ENCODE data around the gene IL27RA. TPM values are rescaled to one million over a fixed set of nuclear protein-coding genes. Genes with fewer than 3 reads are reported as not detected.
"Not testable (repeated sequence)": the region's sequence is repeated elsewhere in the genome, so short reads cannot be mapped to it uniquely, and the experiment has no call there.

The IL27RA gene
- polyA plus RNA-seq, 4 donors = 5.7 to 8.4 (median 7.8) TPM

DNA sequence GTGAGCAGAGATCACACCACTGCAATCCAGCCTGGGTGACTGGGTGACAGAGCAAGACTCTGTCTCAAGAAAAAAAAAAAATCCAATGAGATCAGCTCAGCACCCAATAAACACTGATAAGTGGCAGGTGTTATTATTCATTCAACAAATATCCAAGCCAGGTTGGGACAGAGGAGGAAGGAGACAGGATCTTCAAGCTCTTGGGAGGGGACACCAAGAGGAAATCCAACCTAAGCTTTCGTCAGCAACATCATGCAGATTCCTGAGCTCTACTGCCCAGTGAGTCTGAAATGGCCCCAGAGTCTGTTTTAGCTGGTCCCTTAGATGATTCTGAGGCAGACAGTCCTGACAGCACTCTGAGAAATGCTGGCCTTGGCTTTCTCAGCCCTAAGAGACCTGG lies 33.1 kb upstream of the IL27RA start:
- no peak for DNase-seq (ENCODE audit: low read depth in 4 of 4, low spot score in 2 of 4)

DNA sequence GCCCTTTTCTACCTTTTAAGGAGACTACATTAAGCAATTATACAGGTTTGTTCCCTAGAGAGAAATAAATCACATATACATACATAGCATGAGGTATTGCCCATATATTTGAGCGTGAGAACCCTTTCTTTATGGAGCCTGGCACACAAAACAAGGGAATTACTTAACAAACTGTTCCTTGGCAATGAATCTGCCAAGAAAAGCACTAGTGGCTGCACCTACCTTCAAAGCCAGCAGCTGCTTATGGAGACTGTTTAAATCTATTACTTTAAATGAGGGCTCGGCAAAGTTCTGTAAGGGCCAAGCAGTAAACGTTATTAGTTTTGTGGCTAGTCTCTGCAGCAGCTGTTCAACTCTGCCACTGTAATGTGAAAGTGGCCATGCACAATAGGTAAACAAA lies 32.5 kb upstream of the IL27RA start:
- DNase-seq (ENCODE audit: low read depth in 4 of 4, low spot score in 2 of 4) = no peak

DNA sequence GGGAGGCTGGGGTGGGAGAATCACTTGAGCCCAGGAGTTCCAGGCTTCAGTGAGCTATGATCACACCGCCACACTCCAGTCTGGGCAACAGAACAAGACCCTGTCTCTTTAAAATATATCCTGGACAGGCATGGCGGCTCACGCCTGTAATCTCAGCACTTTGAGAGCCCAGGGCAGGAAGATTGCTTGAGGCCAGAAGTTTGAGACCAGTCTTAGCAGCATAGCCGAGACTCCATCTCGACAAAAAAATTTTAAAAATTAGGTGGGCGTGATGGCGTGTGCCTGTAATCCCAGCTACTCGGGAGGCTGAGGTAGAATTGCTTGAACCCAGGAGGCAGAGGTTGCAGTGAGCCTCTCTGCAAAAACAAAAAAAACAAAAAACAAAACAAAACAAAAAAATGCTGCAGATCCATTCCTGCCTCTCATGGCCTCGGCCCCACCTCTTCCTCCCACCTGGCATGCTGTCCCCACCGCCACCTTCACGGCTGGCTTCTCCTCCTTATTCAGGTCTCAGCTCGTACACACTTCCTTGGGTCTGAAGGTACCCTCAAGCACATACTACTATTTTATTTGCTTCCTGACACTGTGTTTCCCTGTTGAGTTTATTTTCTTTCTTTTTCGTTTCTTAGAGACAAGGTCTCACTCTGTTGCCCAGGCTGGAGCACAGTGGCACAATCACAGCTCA lies 30.7 kb upstream of the IL27RA start:
- no peak for DNase-seq (ENCODE audit: low read depth in 4 of 4, low spot score in 2 of 4)

DNA sequence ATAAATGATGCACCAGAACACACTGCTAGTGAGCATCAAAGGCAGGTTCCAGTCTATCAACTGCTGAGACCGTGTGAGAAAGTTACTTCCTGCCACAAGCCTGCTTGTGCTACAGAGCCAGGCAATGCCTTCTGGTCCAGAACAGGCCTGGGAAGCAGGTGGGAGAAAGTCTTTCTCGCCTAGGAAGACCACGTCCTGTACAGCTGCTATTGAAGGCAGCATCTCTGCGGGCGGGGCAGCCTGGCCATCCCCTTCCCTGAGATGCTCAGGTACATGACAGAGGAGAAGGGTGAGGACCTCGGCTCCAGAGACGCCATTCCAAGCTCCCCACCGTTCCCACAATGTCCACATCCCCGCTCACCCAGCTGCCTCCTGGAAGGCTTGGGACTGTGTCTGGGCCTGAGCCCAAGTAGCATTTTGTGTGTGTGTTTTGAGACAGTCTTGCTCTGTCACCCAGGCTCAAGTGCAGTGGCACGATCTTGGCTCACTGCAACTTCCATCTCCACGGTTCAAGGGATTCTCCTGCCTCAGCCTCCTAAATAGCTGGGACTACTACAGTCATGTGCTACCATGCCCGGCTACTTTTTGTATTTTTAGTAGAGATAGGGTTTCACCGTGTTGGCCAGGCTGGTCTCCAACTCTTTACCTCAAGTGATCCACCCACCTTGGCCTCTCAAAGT lies 28.9 kb upstream of the IL27RA start:
- no peak for DNase-seq (ENCODE audit: low read depth in 4 of 4, low spot score in 2 of 4)

DNA sequence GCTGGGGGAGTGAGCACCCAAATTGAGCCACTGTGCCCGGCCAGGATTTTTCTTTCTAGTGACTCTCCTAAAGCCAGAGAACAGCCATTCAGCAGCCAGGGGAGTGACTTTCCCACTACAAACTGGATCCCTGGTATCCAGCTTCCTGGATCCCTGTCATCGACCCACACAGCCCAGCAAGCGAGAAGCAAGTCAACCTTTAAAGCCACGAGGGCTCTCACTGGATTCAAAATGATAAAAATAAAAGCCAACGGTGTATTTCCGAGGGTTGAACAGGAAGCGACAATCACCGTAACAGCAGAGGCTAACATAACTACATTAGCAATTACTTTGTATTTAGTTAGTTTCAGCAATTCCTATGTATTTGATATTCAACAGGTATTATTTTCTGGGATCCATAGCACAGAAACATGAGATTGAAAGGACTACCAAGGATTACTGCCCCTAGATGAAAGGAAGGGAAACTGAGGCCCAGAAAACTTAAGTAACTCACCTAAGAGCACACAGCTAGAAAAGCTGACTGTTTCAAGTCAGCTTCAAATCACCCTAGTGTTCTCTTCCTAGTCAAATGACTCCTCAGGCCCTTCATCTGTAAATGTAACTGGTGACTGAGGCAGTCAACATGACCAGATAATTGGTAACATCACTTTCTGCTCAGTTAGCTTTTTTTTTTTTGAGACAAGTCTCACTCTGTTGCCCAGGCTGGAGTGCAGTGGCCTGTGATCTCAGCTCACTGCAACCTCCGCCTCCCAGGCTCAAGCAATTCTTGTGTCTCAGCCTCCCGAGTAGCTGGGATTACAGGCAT lies 28.1 kb upstream of the IL27RA start:
- no peak for DNase-seq (ENCODE audit: low read depth in 4 of 4, low spot score in 2 of 4)

DNA sequence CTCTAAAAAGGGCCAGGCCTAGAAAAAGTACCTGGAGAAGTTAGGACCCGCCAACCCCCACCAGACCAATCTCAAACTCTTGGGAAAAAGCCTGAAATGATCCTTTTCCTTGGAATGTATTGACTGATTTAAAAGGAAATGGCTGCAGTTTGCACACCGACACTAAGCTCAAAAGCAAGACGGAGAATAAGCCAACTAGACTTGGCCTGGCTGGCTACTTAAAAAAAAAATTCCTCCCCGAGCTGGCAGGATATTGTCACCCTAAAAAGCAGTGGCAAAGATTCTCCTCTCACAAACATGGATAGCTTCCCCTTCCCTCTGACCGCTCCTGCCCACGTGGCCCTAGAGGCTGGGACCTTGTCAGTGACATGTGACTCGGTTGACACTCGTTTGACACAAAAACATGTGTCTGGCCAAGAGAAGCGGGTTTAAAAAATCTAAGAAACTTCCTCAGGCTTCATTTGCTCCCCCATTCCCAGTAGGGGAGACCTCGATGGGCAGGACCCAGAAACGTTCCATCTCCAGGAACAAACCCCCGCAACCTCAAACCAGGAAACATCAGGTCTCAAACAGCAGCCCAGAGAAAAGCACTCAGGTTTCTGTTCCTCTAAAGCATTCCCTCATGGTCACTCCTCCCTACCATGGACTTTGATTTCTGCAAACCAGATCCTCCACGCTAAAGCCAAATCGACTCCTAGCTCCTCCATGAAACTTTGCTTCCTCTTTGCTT lies 26.8 kb upstream of the IL27RA start:
- no peak for DNase-seq (ENCODE audit: low read depth in 4 of 4, low spot score in 2 of 4)

DNA sequence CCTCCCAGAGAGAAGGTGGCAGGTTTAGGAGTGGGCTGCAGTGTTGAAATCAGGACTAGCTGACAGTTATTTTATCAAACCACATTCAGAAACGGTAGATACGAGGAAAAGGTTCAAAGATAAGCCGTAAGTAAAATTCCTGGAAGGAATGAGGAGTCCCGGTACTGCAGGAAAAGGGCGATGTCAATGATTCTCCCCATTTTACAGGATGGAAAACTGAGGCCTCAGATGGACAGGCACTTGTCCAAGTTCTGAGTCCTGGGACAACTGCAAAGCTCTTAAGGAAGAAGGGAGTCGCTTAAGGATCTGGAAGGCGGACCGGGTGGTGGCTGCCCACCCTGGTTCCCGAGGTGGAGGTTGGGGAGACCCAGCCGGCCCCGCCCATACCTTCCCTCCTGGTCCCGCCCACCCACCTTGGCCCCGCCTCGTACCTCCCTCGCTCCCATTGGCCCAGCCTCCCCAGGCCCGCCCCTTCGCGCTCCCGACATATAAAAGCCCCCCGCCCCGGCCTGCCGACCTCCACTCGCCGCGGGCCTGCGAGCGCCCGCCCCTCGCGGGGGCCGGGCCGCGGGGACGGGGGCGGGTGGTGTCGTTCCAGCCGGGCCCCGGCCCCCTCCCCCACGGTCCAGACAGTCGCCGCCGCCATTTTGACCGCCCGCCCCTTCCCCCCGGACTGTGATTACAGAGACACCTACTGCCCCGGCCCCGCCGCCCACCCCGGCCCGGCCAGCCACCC lies 26.0 kb upstream of the IL27RA start:
- DNase-seq (ENCODE audit: low read depth in 4 of 4, low spot score in 2 of 4) = peak in 3 of 4 donors; percentile 69 to 74 (median 72)

DNA sequence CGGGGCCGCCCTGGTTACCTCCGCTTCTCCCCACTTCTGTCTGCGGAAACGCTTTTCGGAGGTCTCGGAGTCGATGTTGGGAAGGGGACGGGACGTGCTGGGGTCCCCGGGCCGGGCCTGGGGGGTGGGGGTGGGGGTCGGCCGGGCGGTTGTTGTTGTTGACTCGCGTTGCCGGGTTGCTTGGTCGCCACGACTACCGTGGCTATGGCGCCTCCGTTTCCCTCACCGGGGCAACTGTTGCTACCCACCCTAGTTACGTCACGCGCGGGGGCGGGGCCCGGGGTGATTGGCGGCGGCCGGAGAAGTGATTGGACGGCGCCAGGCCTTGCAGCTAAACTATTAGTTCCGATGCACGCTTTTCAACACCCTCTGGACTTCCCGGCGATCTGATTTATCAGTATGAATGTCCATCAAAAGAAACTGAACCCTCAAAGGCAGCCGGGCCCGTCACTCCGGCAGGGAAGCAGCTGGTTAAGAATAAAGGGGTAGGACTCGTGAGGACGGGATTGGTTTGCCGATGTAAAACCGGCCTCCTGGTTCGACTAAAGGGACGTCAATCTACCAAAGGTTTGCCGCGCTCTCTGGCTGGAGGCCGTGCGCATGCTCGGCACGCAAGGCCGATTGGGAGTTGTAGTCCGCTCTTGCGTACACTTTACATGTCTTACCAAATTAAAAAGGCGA lies 25.3 kb upstream of the IL27RA start, which contains the start of gene RFX1:
TSS of gene RFX1 (minus strand) at position 236 of the 681 bp plus-strand sequence. CDS start 12,477 bp downstream, outside the sequence.
- DNase-seq (ENCODE audit: low read depth in 4 of 4, low spot score in 2 of 4) = peak; percentile 97 to 99 (median 98)

DNA sequence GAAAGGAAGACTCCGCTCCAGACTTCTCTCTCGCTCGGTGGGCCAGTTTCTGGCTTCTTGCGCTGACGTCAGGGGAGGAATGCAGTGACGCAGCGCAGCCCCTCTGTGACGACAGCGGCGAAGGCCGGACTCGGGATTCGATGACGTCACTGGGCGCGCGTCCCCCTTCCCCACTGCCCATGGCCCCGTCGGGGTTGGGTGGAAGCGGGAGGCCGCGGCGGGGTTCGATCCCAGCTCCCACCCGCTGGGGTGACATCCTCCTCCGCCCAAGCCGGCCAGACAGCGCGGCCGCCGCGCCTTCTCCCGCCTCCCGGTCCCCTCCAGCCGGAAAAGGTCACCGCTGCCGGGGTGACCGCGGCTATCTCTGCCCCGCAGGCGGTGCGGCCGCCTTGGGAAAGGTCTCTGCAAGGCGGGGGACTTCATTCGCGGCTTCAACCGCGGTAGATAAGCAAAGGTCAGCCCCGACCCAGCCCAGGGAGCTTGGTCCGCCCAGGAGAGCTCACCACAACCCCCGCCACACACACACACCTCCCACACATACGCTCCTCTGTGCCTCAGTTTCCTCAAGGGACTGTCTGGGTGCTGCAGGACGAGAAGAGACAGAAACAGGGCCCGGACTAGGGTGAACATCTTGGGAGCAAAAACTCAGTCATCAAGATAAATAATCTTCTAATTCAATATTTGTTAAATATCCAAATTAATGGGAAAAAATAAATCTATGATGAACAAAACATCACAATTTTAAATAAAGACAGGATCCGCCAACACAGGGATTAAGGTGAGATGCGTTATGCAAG lies 24.6 kb upstream of the IL27RA start:
- peak in 1 of 4 donors; percentile 87 for DNase-seq (ENCODE audit: low read depth in 4 of 4, low spot score in 2 of 4)

DNA sequence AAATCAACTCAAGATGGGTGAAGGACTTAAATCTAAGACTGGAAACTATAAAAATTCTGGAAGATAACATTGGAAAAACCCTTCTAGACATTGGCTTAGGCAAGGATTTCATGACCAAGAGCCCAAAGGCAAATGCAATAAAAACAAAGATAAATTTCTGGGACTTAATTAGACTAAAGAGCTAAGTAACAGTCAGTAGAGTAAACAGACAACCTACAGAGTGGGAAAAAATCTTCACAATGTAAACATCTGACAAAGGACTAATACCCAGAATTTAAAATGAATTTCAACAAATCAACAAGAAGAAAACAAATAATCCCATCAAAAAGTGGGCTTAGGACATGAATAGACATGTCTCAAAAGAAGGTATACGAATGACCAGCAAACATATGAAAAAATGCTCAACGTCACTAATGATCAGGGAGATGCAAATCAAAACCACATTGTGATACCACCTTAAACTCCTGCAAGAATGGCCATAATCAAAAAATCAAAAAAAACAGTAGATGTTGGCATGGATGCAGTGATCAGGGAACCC lies 19.1 kb upstream of the IL27RA start:
- DNase-seq (ENCODE audit: low read depth in 4 of 4, low spot score in 2 of 4) = no peak

DNA sequence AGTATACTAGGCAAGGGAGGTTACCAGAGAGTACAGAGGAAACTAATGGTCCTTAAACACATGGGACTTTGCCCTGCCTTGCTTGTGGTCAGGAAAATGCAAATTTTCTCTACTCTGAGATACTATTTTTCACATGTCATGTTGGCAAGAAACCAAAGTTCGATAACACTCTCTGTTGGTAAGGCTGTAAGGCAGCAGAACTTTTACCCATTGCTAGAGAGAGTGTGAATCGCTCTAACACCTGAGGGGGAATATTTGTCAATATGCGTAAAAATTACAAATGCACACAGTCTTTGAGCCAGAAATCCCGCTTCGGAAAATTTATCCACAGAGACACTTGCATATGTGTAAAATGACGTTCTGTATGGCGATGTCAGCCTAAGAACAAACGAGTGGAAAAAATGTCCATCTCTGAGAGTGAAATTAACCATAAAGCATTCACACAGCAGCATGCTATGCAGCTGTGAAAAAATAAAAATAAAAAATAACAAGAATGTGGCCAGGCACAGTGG lies 16.0 kb upstream of the IL27RA start:
- no peak for DNase-seq (ENCODE audit: low read depth in 4 of 4, low spot score in 2 of 4)

DNA sequence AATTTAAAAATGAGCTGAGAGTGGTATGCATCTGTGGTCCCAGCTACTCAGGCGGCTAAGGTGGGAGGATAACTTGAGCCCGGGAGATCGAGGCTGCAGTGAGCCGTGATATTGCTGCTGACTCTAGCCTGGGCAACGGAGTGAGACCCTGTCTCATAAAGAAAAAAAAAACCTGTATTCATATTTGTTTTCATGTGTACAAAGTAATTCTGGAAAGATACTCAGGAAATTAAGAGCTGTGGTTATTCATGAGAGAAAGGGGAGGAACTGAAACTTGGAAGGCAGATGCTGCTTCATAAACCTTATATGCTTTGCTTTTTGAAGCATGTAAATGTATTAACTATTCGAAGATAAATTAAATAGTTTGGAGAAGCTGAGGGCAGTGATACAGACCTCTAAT lies 12.5 kb upstream of the IL27RA start:
- DNase-seq (ENCODE audit: low read depth in 4 of 4, low spot score in 2 of 4) = no peak

DNA sequence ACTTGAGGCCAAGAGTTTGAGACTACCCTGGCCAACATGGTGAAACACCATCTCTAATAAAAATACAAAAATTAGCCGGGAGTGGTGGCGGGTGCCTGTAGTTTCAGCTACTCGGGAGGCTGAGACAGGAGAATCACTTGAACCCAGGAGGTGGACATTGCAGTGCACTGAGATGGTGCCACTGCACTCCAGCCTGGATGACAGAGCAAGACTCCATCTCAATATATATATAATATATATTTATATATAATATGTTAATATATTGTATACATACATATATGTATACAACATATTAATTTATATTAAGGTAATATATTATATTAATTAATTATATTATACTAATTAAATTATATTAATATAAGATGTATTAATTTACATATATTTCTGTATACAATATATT lies 11.8 kb upstream of the IL27RA start:
- not testable (repeated sequence) for DNase-seq (ENCODE audit: low read depth in 4 of 4, low spot score in 2 of 4)

DNA sequence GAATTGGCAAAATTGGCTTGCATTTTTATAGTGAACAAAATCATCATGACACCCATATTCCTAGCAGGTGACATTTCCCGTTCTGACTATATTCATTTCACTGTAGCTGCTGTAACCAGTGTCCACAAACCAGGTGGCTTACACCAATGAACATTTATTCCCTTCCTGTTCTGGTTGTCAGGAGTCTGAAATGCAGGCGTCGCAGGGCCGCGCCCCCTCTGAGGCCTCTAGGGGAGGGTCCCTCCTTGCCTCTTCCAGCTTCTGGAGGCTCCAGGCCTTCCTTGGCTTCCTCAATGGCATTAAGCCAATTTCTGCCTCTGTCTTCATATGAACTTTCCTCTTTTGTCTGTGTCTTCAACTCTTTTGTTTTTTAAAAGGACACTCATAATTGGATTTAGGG lies 10.1 kb upstream of the IL27RA start:
- no peak for DNase-seq (ENCODE audit: low read depth in 4 of 4, low spot score in 2 of 4)

DNA sequence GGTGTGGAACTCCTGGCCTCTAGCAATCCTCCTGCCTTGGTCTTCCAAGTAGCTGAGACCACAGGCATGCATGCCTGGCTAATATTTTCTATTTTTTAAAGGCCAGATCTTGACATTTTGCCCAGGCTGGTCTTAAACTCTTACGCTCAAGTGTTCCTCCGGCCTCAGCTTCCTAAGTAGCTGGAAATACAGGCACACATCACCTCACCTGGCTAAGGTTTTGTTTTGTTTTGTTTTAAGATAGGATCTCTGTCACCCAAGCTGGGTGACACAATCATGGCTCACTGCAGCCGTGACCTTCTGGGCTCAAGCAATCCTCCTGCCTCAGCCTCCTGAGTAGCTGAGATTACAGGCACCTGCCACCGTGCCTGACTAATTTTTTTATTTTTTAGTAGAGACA lies 9.1 kb upstream of the IL27RA start:
- DNase-seq (ENCODE audit: low read depth in 4 of 4, low spot score in 2 of 4) = no peak

DNA sequence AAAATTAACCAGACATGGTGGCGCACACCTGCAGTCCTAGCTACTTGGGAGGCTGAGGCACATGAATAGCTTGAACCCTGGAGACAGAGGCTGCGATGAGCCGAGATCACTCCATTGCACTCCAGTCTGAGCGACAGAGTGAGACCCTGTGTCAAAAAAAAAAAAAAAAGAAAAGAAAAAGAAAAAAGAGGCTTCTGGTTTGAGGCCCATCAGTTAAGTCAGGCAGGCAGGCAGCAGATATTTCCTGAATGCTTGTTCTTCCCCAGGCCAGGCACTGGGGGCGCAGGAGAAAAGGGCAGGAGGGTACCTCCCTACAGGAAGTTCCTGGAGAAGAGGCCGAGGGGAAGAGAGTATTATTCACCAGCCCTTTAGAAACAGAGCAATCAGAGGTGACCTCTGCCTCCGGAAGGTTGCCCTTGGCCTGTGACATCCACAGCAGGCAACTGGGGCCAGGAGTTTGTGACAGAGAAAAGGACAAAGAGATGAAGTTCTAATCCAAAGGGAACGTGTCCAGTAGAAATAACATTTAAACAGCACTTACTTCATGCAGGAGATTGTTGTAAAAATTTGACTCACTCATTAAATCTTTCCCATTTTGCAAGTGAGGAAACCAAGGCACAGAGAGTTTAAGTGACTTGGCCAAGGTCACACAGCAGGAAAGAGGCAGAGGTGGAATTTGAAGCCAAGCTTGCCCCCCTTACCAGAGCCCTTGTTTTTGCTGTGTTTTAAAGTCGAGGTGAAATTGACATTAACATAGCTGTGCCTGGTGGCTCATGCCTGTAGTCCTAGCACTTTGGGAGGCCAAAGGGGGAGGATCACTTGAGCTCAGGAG lies 7.9 kb upstream of the IL27RA start:
- no peak for DNase-seq (ENCODE audit: low read depth in 4 of 4, low spot score in 2 of 4)

DNA sequence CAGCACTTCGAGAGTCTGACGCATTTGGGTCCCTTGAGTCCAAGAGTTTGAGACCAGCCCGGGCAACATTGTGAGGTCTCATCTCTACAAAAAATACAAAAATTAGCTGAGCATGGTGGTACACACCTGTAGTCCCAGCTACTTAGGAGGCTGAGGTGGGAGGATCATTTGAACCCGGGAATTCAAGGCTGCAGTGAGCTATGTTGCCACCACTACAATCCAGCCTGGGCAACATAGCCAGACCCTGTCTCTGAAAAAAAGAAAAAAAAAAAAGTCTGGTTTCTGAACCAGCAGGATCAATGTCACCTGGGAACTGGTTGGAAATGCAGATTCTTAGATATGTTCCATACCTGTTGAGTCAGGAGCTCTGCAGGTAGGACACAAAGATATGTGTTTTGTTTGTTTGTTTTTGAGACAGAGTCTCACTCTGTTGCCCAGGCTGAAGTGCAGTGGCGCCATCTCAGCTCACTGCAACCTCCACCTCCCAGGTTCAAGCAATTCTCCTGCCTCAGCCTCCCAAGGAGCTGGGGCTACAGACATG lies 4.8 kb upstream of the IL27RA start:
- DNase-seq (ENCODE audit: low read depth in 4 of 4, low spot score in 2 of 4) = not testable (repeated sequence)
